GM18868 (cell line): Measurements from ENCODE around the gene VGF.

Experiments
- ATAC-seq: cut with Tn5 transposase; IDR thresholded peaks from one replicate; pipeline ENCODE4 v1.9.1; 2021; ENCODE audit warnings: mild to moderate bottlenecking, moderate library complexity; ENCODE audit not compliant: unreplicated experiment

VGF gene

DNA sequence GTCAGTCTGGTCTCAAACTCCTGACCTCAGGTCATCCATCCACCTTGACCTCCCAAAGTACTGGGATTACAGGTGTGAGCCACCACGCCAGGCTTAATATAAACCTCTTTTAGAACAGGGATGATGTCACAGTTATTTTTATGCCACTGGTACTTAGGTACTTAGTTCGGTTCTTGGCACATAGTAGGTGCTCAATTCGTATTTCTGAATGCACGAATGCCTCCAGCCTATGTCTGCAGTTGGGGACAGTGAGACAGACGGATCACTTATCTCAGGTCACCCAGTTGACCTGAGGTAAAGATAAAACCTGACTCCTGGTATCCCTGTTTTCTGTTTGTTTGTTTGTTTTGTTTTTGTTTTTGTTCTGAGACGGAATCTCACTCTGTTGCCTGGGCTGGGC, 20.8 kb upstream of the VGF start:
- no peak for ATAC-seq

- ATAC-seq, result no peak
Observed at GRCh38 chr7:101185258-101185839, 20.0 kb upstream of the VGF start.

GRCh38 chr7:101180130-101180755, 14.9 kb upstream of the VGF start, which contains the start of gene NAT16:
NAT16 (minus strand) TSS chr7:101180293; CDS start chr7:101174807, 5,486 bp downstream.
- no peak for ATAC-seq

DNA sequence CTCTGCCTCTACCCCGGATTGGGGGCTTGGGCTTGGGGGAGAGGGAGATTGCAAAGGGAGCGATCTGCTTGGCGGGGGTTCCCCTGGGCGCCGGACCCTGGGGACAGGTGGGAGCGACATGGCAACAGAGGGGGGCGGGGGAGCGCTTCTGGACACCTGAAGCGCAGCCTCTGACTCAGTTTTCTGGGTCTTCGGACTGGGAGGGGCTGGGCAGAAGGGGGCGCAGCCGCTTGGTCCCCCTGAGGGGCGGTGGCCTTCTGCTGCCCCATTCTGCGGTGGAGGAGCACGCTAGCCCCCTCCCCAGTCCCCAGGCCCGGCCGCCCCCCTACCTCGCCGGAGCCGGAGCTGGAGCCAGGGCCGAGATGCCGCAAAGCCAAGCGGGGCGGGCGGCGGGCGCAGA, 14.3 kb upstream of the VGF start:
- no peak for ATAC-seq

GRCh38 chr7:101179117-101179516, 13.7 kb upstream of the VGF start:
- no peak for ATAC-seq

DNA sequence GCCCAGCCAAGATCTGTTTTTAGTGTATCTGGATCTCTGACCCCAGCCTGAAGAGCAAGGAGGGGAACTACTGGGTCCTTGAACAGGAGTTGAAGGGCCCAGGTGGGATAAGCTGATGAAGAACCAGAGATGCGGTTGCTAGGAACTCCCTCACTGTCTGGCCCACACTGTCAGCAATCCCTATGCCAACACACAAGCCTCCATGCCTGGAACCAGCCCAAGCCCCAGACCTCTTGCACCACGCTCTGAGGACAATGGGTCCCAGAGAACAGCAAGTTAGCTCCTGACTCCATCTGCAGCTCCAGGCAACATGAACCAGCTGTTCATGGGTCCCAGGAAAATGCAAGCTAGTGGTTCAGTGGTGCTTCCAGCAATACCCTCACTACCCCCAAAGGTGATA, 12.3 kb upstream of the VGF start:
- ATAC-seq, result no peak

GRCh38 chr7:101175664-101176063, 10.3 kb upstream of the VGF start:
- no peak for ATAC-seq

- ATAC-seq, result no peak
Observed at GRCh38 chr7:101174322-101174854, 9.0 kb upstream of the VGF start.

GRCh38 chr7:101173752-101174244, 8.4 kb upstream of the VGF start:
- no peak for ATAC-seq

DNA sequence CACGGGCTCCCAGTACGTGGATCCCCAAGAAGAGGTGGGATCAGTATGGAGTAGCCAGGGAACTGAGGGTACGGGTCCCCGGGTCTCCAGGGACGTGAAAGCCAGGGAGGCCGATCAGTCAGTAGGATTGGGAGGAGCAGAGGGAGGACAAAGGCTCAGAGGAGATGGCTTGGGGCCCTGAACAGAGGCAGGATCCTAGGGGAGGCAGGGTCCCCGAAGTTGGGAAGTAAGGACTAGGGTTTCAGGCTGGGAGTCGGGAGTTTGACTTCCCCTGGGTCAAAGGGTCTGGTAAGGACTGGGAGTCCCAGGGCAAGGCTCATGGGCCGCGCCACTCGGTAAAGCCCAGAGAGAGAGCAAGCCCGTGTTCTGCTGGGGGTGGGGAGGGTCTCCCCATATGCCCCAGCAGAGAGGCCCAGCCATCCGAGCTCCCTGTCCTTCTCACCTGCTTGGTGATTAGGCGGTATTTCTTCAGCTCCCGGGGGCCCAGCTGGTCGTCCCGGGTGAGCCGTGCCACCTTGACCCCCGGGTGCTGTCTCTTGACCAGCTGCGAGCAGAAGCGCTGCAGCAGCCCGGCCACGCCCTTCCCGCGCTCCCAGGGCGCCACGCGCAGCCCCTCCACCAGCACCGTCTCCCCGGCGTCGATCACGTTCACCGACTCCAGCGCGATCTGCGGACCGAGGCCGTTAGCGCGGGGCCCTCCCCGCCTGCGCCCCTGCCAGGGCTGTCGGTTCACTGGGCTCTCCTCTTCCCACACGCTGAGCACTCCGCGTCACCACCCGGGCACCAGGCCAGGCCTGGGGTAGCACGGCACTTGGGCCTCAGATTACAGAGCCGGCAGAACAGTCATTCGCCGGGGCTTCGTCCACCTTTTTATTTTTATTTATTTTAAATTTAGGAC, 7.7 kb upstream of the VGF start:
- ATAC-seq, result no peak

GRCh38 chr7:101172005-101172853, 6.9 kb upstream of the VGF start:
- ATAC-seq, result no peak

GRCh38 chr7:101171442-101171837, 6.1 kb upstream of the VGF start:
- no peak for ATAC-seq

DNA sequence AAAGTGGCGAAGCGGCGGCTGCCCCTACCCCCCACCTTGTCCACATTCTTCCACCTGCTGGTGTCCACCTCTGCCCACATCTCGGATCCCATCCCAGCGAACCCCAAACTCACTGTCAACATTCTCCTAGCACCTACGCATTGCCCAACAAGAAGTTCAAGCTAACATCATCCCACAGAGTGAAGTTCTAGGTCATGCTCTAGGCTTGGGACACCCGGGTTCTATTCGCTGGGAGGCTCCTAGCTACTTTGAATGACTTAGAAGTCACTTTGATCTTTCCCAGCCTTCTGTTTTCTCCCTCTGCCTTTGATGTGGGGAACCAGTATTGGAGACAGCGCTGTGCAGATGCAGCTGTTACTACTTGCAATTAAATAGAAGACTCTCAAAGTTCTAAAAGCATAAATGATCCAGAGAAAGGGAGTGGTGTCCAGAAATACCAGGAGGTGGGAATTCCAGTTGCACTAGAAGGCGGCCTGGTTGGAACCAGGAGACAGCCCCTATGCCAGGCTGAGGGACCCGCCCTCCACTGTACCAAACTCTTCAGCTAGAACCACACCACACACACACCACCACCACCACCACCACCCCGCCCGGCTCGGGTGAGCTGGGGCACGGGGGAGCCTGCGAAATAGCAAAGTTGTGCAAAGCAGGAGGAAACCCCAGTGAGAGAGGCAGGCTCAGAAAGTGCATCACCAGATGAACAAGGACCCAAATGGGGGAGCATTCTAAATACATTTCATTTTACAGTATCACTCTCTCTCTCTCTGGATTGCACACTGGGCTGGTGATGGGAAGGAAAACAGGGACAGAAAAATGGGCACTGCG, 5.5 kb upstream of the VGF start:
- no peak for ATAC-seq

DNA sequence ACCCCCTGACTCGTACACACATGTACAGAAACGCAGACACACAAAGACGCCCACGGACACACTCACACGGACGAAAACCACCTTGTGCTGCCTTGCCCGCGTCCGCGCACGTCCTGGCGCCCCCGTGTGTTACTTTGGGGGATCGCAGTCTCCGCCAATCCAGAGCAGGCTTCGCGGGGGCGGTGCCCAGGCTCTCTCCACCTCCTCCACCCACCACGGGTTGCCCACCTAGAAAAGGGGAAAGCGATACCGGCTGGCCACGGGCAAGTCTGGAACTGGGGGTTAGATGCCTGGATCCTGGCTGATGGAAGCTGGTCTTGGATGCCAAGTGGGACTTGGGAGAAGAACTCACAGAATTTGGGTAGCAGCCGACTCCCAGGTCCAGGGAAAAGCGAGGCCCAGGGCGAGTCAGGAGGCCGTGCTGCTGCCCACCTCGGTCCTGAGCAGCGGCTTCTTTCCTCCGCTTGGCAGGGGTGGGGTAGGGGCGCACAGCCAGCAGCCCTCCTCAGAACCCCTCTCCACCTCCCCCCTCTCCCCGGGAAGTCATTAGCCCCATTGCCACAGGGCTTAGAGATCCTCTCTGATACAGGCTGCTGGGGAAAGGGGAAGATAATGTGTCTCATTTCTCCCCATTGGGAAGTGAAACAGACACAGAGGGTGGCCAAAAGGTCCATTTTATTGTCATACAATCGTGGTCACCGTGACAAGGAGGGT, 4.6 kb upstream of the VGF start:
- ATAC-seq, result no peak

DNA sequence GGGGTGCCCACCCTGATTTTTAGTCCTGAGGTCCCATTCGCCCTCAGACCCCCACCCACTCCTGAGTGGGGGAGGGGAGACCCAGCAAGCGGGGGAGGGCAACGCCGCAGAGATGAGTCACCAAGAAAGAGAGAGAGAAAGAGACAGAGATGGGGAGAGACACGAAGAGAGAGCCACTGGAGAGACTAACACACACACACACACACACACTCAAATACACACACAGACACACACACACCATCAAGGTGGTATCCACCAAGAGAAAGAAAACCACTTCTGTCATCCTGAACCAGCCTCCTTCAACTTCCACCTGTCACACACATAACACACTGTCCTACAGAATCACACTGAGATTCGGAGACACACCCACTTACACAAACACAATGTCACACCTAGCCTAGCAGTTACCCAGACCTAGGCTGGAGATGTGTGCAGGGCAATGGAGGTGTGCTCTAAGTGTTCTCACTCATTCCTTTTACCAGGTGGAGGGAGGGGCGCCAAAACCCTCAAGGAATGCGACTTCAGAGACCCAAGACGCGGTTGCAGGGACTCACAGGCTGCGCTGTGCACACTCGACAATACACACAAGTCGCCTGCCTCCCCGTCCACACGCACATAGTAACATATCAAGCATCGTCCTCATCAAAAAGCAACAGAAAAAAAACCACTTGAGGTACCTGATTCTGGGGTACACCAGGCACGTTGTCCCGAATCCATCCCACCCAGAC, 3.9 kb upstream of the VGF start:
- no peak for ATAC-seq

DNA sequence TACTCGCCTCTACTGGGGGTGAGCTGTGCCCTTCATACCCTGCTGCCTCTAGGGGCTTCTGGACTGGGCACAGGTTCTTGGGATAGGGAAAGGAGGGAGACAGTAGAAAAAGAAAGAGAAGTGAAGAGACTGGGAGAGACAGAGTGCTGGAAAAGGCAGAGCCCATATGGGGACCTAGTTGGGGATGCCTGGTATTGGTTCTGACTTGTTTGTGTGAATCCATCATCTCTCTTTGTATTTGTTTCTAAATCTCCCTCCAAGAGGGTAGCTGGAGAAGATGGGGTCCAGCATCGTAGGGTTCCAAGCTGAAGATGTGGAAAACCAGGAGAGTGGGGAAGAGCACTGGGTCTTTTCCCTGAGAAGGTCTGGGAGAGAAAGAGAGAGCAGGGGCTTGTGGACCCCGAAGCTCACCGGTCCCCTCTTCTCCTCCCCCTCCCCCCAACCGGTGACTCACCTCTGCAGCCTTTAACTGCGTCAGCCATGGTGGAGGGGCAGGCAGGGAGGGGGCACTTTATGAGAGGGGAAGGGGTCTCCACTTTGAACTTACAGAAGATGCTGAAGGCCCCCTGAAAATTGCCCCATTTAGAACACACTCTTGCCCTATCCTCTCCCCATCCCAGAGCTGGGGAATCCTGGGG, 3.2 kb upstream of the VGF start:
- no peak for ATAC-seq

DNA sequence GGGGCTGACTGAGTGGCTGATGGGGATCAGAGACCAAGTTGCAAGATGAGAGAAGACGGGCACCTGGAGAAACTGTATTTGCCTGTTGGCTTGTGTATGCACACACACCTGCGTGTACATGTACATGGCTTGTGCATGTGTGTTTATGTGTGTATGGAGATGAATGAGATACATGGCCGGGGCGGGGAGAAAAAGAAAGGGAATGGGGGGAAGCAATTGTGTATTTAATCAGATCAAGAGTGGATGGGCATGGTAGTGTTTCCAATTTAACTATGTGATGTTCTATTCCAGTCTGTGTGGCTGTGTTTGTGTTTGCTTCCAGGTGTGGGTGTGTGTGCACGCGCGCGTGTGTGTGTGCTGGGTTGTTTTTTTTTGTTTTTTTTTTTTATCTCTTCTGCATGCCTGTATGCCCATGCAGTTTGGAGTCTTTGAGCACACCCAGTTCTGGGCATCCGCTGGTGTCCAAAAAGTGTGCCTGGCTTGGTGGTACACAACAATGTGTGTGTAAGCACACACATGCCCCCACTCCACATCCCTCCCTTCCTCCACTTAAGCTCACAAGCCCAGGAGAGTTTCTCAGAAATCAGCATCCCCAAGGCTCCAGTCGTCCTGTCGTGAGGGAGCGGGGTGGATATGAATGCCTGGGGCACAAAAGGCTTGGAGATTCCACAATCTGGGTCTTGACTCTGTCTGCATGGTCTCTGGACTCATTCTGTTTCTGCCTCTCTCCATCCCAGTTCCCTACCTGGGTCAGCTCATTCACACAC, 2.5 kb upstream of the VGF start:
- no peak for ATAC-seq
